AG04450 (cell line): ENCODE measurements around the gene C4orf50. TPM values are rescaled to one million over a fixed set of nuclear protein-coding genes. Genes with fewer than 3 reads are reported as not detected.

Experiments used
- CTCF ChIA-PET: fragments of 300-600, 350-600 bp; formaldehyde crosslinking; extraction: SDS; loops from one replicate; lab custom pipeline; 2022; ENCODE audit warnings: antibody characterized with exemption, inconsistent platforms; lab: Charles Lee
- POLR2A ChIA-PET: fragments of 350-600 bp; formaldehyde crosslinking; extraction: SDS; loops from one replicate; lab custom pipeline; 2021; ENCODE audit warnings: antibody characterized with exemption, inconsistent platforms; lab: Yijun Ruan, JAX
- DNase-seq: peaks from one replicate; pipeline ENCODE4 v3.0.0-alpha.2; 2011; ENCODE audit warnings: low read depth, low spot score
- H3K27ac ChIP-seq: one replicate; pipeline ENCODE4 v1.5.1; 2012; ENCODE audit warnings: low read depth, low read length, control low read depth
- H3K27me3 ChIP-seq: one replicate; pipeline ENCODE4 v1.6.0; 2012; ENCODE audit warnings: low read length; ENCODE audit not compliant: control insufficient read depth, insufficient read depth
- H3K4me3 ChIP-seq: 2 replicates; pipeline ENCODE4 v1.5.1; 2011; ENCODE audit warnings: mild to moderate bottlenecking, low read depth, low read length, control low read depth
- H3K9me3 ChIP-seq: 2 replicates; pipeline ENCODE4 v1.5.1; 2012; ENCODE audit warnings: low read length; ENCODE audit not compliant: control insufficient read depth, insufficient read depth
- CTCF ChIP-seq: IDR thresholded peaks from 2 replicates; pipeline ENCODE4 v1.5.1; 2011; ENCODE audit warnings: low read depth, low read length, control low read depth, inconsistent platforms
- polyA plus RNA-seq: library from polyadenylated mRNA; depleted of rRNA; stranded (reverse); fragments of >200 nt; gene quantifications from 2 replicates; pipeline ENCODE4 v1.2.3, GENCODE V29; 2011

Gene C4orf50
- polyA plus RNA-seq, 1 experiment: not detected

DNA sequence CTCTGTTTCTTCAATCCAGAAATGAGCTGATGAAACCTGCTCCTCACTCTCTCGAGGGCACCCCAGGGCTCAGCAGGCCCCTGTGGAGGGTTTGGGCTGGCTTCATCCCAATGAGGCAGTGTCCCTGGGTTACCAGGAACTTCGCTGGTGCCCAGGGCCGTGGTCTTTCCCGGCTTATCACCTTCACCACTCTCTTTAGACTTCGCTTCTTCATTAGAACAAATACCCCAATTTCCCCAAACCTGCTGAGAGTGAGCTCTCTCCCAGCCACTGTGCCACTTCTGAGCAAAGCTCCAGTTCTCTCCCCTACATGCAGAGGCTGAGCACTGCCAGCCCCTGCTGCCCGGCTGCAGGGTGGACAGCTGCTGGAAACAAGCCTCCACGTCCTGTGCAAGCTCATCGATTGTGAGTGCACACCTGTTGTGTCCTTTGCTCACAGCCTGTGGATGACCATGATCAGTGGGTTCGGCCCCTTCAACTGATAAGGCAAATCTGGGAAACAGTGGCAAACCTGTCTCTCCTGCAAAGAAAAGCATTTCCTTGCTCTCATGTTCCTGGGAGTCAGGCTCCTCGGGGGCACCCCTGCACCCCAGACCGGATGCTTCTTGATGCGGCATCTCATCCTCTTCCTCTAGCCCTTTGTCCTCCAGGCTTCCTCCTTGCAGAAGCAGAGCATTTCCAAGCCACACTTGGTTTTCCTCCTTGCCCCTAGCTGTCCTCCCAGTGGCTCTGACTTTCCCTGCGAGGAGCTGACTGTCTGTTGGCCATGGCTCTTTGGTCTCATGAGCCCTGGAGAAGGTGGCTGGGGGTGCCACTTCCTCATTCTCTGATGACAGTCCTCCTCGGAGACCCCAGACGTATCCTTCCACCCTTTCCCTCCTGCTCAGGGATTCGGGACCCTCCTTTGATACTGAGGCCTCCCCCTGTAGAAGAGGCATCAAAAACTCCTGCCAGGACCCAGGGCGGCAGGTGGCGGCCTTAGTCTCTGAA is 28.7 kb downstream of the C4orf50 start:
- H3K9me3 ChIP-seq: no peaks in the 10 kb centered on the region
- H3K4me3 ChIP-seq: no peak overlapping the region
- no peak for DNase-seq
- POLR2A ChIA-PET: no interaction called here
- CTCF ChIA-PET: interaction anchor here (2.0 kb wide), 1 partner anchor 8 kb away, joined by 15 read pairs; no protein-coding TSS in a partner anchor
- no peak overlapping the region for H3K27ac ChIP-seq
- no peak for TF ChIP-seq CTCF
- no peaks in the 10 kb centered on the region for H3K27me3 ChIP-seq

- Histone ChIP-seq H3K27ac (no peak overlapping the region), H3K4me3 (no peak overlapping the region), H3K27me3 (no peaks in the 10 kb centered on the region), H3K9me3 (no peaks in the 10 kb centered on the region)
- TF ChIP-seq CTCF: no peak
- ChIA-PET CTCF (interaction anchor here (2.0 kb wide), 1 partner anchor 10 kb away, joined by 15 read pairs; no protein-coding TSS in a partner anchor), POLR2A (no interaction called here)
- no peak for DNase-seq
These were observed 30.0 kb downstream of the C4orf50 start for GRCh38 chr4:5988086-5988845.

GRCh38 chr4:5984843-5985242 is 33.4 kb downstream of the C4orf50 start:
- H3K9me3 ChIP-seq: no peaks in the 10 kb centered on the region; the same call in none of the 2 replicates
- CTCF ChIA-PET: interaction anchor here (6.0 kb wide), 1 partner anchor 14 kb away, joined by 35 read pairs; no protein-coding TSS in a partner anchor
- DNase-seq: no peak
- no peaks in the 10 kb centered on the region for H3K27me3 ChIP-seq
- no peak overlapping the region for H3K4me3 ChIP-seq
- no peak for TF ChIP-seq CTCF
- no peak overlapping the region for H3K27ac ChIP-seq
- POLR2A ChIA-PET: no interaction called here

DNA sequence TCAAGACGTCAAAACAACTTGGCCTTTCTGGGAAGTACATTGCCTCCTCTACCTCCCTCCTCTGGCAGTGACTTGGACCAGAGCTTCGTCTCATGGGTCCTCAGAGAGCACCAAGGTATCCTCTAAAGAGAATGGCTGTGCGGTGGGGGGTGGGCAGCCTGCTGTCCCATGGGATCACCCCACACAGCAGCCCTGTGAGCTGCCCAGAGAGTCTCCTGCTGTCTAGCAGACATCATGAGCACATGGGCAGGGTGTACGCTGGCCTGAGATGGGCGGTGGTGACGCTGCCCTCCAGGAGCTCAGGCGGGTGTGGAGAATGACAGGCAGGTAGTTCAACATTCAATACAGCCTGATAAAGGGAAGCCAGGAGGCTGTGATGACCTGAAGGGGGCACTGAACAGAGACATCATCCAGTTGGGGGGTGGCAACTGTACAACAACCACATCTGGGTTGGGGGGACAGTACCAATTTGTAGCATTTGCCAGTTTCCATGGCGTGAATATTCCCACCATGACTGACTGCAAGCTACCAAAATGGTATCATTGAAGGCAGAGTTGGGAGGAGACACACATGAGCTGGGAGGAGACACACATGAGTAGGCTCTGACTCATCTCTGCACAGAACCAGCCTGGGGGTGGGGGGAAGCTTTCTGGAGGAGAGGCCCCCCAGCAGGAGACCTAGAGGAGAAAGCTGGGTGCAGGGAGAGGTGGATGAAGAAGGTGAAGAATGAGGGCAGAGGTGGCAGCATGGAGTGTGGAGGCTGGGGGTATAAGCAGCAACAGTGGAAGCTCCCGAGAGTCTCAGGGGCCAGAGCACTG is 35.9 kb downstream of the C4orf50 start:
- TF ChIP-seq CTCF: no peak
- H3K27me3 ChIP-seq: no peaks in the 10 kb centered on the region
- no peaks in the 10 kb centered on the region; the same call in none of the 2 replicates for H3K9me3 ChIP-seq
- ChIA-PET CTCF (interaction anchor here (6.0 kb wide), 1 partner anchor 16 kb away, joined by 35 read pairs; no protein-coding TSS in a partner anchor), POLR2A (no interaction called here)
- H3K27ac ChIP-seq: no peak overlapping the region
- H3K4me3 ChIP-seq: no peak overlapping the region
- DNase-seq: no peak
